22Rv1 (cell line): ENCODE data around the gene ELN.

Experiments
- ZFX ChIP-seq: fragments of 450-650 bp; IDR thresholded peaks from 2 replicates; pipeline ENCODE4 v1.6.1; 2017; ENCODE audit warnings: antibody characterized with exemption, borderline replicate concordance
- TF ChIP-seq, protein P1 (sequence below): fragments of 450-650 bp; IDR thresholded peaks from 2 replicates; pipeline ENCODE4 v1.5.1; 2017; ENCODE audit warnings: mild to moderate bottlenecking

DNA sequence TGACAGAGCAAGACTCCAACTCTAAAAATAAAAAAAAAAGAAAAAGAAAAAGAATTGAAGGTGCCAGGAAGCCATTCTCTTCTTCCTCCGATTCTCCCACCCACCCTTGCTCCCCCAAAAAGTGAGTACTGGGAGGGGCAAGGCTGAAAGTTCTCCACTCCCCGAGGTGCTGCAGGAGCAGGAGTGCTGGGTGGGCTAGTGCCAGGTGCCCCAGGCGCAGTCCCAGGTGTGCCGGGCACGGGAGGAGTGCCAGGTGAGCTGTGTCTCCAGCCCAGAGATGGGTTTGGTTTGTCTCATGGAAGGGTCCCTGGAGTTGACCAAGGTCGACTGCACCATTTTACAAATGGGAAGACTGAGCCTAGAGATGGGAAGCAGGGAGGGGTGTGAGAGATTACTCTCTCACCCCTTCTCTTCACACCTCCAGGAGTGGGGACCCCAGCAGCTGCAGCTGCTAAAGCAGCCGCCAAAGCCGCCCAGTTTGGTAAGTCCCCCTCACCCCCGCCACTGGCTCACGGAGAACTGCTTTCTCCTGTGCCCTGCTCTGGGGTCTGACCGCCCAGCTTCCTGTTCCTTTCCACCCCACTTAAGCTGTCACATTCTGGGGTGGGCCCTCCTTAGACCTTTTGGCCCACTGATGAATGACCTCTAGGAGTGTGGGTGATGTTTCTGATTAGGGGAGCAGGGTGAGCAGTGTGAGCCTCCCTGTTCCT is 29.4 kb downstream of the ELN start:
- TF ChIP-seq, protein P1, sequence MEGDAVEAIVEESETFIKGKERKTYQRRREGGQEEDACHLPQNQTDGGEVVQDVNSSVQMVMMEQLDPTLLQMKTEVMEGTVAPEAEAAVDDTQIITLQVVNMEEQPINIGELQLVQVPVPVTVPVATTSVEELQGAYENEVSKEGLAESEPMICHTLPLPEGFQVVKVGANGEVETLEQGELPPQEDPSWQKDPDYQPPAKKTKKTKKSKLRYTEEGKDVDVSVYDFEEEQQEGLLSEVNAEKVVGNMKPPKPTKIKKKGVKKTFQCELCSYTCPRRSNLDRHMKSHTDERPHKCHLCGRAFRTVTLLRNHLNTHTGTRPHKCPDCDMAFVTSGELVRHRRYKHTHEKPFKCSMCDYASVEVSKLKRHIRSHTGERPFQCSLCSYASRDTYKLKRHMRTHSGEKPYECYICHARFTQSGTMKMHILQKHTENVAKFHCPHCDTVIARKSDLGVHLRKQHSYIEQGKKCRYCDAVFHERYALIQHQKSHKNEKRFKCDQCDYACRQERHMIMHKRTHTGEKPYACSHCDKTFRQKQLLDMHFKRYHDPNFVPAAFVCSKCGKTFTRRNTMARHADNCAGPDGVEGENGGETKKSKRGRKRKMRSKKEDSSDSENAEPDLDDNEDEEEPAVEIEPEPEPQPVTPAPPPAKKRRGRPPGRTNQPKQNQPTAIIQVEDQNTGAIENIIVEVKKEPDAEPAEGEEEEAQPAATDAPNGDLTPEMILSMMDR = no peak
- TF ChIP-seq ZFX = no peak
